ENCODE results near the gene JAG2. TPM values are rescaled to one million over a fixed set of nuclear protein-coding genes. Genes with fewer than 3 reads are reported as not detected.

The JAG2 gene
- polyA plus RNA-seq, 3 donors = 6.6 to 8.0 (median 7.1) TPM

- DNase-seq (ENCODE audit: low read depth in 3 of 3, low spot score in 2 of 3) = no peak
Measured at GRCh38 chr14:105153331-105153731, 15.2 kb downstream of the JAG2 start.

GRCh38 chr14:105152794-105153241 lies 15.8 kb downstream of the JAG2 start:
- DNase-seq (ENCODE audit: low read depth in 3 of 3, low spot score in 2 of 3) = no peak

DNA sequence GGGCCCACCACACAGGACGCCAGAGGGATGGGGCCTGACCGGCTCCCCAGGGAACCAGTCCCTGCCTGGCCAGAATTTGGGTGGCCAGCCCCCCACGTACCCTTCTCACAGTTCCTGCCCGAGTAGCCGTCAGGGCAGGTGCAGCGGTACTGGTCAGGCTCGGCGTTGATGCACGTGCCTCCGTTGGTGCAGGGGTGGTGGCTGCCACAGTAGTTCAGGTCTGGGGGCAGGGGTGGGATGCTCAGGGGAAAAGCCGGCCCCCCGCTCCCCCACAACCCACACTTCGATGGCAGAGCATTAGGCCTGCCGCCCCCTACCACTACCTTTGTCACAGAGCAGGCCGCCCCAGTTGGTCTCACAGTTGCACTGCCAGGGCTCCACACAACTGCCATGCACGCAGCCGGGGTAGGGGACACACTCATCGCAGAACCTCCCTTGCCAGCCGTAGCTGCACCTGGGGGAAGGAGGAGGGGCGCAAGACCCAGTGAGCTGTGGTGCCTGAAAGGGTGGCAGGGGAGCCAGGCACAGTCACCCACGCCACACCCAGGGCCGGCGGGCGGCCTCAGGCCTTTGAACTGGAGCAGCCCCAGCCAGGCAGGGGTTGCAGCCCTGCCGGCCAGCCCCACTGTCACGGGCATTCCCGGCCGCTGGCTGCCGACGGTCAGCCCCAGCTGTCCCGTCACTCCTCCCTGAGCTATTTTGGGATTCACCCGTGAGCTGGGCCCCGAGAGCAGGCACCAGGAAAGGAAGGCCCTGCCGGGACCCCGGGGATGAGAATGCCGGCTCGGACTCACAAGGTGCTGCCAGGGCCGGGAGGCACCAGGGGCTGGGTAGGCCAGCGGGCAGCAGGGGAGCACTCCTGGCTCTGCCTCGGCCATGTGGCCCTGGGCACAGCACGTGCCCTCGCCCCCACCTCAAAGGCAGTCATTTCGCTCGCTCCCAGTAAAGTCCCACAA lies 16.5 kb downstream of the JAG2 start:
- DNase-seq (ENCODE audit: low read depth in 3 of 3, low spot score in 2 of 3) = no peak

DNA sequence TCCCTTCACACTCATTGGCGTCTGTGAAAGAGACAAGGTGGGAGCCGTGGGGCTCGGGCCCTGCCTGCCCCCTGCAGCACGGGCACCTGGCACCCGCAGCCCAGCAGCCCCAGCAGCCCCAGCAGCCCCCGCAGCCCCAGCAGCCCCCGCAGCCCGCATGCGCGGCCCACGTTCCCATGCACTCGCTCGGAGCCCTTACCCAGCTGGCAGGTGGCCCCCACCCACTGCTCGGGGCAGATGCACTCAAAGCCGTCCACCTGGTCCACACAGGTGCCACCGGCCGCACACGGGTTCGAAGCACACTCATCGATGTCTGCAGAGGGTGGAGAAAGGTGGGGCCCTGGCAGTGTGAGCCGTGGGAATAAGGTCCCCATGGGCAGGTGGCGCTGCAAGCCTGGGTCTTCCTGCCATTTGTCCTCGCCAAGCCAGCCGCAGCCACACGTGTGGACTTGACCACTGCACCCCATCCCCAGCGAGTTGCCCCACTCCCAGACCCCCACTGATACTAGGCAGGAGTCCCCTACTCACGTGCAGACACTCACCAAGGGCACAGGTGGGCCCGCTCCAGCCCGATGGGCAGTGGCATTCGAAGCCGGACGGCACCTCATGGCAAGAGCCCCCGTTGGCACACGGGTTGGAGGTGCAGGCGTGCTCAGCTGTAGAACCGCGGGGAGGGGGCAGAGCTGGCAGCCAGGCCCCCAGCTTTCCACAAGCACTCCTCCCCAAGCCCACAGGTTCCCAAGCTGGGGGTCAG lies 17.3 kb downstream of the JAG2 start:
- no peak for DNase-seq (ENCODE audit: low read depth in 3 of 3, low spot score in 2 of 3)

GRCh38 chr14:105150368-105151083 lies 18.1 kb downstream of the JAG2 start:
- no peak for DNase-seq (ENCODE audit: low read depth in 3 of 3, low spot score in 2 of 3)

DNA sequence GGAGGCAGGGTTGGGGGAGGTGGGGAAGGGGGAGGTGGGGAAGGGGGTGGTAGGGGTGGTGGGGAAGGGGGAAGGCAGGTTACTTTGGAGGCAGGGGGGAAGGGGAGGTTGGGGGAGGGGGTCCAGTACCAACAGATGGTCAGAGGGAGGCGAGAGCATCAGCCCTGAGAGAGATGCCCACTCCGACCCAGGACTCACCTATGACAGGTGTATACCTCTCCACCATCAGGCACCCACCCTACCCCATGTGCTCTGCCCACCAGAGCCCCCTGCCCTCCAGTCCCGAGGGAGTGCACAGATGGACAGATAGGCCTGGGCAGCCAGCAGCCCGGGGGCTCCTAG lies 18.6 kb downstream of the JAG2 start:
- no peak for DNase-seq (ENCODE audit: low read depth in 3 of 3, low spot score in 2 of 3)

DNA sequence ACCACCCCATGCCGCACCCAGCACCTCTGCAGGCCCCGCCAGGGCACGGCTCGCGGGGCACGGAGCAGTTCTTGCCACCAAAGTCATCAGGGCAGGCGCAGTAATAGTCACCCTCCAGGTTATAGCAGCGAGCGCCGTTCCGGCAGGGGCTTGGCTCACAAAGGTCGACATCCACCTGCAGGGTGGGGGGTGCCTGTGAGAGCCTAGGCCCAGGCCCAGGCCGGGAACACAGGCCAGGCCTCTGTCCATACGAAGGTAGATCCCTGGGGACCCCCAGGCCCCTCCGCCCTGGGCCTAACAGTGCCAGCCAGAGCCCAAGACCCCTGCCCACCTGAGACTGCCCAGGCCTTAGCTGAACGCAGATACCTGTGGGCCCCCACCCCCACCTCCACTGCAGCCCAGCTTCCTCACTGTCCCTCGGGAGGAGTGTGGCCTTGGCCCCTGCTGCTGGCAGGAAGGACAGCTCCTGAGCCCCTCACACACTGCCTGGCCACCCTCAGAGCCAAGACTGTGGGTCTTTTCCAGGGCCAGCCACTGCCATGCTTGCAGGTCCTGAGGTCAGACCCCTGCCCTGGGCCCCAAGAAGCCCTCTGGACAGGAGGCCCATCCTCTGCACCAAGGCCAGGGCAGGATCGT lies 19.3 kb downstream of the JAG2 start:
- DNase-seq (ENCODE audit: low read depth in 3 of 3, low spot score in 2 of 3) = no peak

- DNase-seq (ENCODE audit: low read depth in 3 of 3, low spot score in 2 of 3) = no peak
Measured at GRCh38 chr14:105148604-105149145, 19.9 kb downstream of the JAG2 start.

GRCh38 chr14:105147671-105148603 lies 20.6 kb downstream of the JAG2 start:
- DNase-seq (ENCODE audit: low read depth in 3 of 3, low spot score in 2 of 3) = no peak

DNA sequence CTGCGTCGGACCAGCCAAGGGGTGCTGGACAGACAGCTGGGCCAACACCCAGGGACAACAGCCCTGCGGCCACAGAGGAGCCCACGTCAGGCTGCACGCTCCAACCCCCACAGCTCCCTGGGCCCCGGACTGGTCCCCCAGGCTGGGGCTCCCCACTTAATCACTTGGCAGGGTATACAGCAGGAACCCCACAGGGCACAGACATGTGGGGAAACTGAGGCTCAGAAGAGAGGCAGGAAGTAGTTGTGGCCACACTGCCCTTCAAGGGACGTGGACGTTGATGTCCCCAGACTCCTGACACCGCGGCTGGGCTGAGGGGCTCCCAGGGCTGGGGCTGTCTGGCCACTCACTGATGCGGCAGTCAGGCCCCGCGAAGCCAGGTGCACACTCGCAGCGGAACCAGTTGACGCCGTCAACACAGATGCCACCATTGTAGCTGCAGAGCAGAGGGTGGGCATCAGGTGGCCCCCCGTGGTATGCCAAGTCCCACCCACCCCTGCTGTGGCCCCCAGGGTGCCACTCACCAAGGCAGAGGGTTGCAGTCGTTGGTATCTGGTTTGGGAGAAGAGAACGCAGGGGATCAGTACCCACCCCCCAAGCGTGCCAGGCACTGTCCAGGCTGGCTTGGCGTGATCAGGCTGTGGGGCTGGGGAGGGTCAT lies 21.5 kb downstream of the JAG2 start:
- no peak for DNase-seq (ENCODE audit: low read depth in 3 of 3, low spot score in 2 of 3)

GRCh38 chr14:105146181-105146975 lies 22.2 kb downstream of the JAG2 start:
- no peak for DNase-seq (ENCODE audit: low read depth in 3 of 3, low spot score in 2 of 3)

- no peak for DNase-seq (ENCODE audit: low read depth in 3 of 3, low spot score in 2 of 3)
Measured at GRCh38 chr14:105145381-105146180, 23.0 kb downstream of the JAG2 start.

GRCh38 chr14:105144666-105145380 lies 23.8 kb downstream of the JAG2 start:
- DNase-seq (ENCODE audit: low read depth in 3 of 3, low spot score in 2 of 3) = no peak

DNA sequence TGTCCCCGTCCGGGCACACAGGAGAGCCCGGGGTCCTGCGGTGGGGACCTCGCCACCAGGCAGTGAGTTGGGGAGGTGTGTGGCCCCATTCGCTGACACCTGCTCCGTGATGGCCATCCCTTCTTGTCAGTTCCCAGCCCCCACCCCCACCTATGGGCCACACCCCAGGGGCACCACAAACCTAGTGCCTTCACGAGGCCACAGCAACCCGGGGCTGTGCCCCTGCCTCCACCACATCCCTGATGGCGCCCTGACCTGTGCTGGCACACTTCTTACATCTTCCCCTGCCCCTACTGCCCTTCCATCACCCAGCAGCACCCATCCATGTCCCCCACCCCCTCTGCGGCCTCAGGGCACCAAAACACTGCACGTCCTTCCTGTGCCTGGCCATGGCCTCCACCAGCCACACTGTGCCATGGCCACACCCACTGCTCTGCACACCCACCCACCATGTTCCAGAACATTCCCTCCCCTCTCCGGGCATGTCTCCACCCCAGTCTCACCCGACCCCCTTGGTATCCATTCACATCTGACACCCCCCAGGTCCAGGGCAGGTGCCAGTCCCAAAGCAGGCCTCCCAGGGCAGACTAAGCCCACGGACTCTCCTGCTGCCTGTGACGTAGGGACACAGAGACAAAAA lies 24.4 kb downstream of the JAG2 start:
- no peak for DNase-seq (ENCODE audit: low read depth in 3 of 3, low spot score in 2 of 3)

DNA sequence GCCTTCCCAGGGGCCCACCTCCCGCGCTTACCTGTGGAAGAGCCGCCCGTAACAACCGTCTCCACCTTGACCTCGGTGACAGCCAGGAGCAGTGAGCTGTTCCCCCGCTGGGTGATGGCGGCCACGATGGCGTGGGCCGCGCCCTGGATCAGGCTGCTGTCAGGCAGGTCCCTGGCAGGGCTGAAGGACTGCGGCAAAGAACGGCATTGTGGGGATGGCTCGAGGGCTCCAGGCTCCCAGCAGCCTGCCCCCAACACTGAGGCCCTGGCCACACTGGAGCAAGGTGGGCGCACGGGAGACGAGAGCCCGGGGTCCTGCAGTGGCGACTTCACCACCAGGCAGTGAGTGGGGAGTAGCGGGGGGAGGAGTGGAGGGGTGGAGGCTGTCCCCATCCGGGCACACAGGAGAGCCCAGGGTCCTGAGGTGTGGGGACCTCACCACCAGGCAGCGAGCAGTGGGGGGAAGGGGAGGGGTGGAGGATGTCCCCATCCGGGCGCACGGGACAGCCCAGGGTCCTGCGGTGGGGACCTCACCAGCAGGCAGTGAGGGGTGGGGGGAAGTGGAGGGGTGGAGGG lies 25.0 kb downstream of the JAG2 start:
- DNase-seq (ENCODE audit: low read depth in 3 of 3, low spot score in 2 of 3) = no peak
